Glomerular visceral epithelial cell (primary cell): Measurements from ENCODE around the gene CHD9.
"Not testable (repeated sequence)": the region's sequence is repeated elsewhere in the genome, so short reads cannot be mapped to it uniquely, and the experiment has no call there.

Experiments used
- DNase-seq: peaks from one replicate; pipeline ENCODE4 v3.0.0-alpha.2; 2016; ENCODE audit errors: extremely low spot score

Gene CHD9

DNA sequence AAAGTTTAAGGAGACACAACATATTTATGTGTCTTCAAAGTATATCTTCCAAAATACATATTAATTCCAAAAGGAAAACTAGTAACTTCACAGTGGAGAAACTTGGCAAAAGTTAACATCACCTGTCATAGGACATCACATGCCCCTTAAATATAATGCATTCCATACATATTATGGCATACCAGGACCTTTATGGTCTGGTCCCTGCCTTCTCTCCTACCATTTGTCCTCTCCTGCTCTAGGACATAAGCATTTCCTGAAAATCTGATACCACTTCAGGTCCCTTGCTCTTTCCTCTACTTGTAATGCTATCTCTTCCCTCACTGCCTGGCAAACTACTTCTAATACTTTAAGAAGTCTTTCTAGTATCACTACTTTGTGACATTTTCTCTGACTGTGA is 211.4 kb downstream of the CHD9 start:
- DNase-seq = no peak

GRCh38 chr16:53278498-53278897 is 223.7 kb downstream of the CHD9 start:
- not testable (repeated sequence) for DNase-seq

GRCh38 chr16:53281280-53281679 is 226.5 kb downstream of the CHD9 start:
- no peak for DNase-seq

- no peak for DNase-seq
Measured at GRCh38 chr16:53281859-53282258, 227.1 kb downstream of the CHD9 start.

- DNase-seq = no peak
Measured at GRCh38 chr16:53282328-53282727, 227.5 kb downstream of the CHD9 start.

DNA sequence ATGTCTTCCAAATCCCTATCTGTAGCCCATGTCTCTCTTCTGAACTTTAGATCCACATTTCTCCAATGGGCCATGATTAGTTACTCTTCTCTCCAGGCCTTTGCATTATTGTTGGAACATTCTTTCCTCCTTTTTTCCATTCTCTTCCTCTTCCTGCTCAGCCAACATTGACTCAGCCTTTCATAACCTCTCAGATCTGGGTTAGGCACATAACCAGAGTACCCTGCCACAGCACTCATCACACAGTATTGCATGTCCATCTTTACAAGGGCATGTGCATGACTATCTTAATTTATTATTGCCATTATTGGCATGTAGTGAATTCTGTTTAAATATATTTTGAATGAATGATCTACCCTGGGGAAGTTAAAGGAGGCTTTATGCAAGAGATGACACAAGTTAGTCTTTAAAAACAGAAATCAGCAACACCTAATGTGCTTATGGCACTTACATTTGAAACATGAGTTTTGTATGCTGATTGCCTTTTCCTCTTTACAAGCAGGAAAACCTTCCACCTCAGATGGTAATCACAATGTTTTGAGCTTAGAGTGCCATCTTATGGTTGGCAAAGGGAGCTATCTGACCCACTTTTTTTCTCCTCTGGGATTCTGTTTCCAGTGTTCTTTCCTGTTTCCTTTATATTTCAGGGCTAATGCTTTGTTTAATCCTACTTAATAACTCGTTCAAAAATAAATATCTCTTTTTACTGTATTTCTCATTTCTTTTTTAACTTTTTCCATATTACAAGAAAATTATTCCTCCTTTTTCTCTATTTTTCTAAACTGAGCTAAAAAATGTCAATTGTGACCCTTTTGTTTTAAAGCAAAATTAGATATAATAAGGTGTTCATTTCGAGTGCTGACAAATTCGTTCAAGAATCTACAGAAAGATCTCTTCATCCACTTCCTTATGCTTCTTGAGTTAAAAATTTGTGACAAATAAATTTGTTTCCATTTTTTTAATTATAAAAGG is 228.5 kb downstream of the CHD9 start:
- DNase-seq = peak; percentile 35

- DNase-seq = no peak
Measured at GRCh38 chr16:53285236-53285635, 230.4 kb downstream of the CHD9 start.

DNA sequence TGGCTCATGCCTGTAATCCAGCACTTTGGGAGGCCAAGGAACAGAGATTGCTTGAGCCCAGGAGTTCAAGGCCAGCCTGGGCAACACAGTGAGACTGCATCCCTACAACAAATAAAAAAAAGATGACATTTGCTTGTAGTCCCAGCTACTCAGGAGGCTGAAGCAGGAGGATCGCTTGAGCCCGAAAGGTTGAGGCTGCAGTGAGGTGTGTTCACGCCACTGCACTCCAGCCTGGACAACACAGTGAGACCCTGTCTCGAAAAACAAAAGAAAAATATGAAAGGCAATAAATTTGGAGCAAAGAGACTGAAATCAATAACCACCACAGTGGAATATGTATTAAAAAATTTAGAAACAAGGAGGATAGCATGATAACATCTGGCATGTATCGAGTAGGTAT is 235.7 kb downstream of the CHD9 start:
- DNase-seq = no peak

DNA sequence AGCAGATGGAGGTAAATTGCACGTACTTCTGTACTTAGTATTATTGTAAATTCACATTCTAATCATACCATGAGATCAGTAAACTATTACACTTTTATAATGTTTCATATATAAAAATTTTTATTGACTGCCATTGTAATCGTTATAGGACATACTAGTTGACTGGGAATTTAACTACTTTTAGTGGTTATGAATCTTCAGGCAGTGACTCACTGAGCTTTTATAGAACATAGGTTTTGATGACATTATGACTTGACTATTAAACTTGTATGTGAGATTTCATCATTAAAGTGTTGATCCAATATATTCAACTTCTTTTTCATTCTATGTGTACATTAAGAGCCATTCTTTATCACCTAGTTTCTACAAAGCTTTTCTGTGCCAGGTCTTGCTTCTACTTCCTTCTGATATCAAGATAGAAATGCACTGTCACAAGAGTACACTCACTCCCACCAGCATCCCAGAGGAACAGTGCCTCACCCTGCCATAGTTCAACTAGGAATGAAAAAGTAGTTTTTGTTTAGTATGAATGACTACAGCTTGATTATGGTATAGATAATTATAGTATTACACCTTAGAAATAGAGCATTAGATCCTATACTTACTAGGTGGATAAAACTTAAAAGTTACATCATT is 237.1 kb downstream of the CHD9 start:
- no peak for DNase-seq

DNA sequence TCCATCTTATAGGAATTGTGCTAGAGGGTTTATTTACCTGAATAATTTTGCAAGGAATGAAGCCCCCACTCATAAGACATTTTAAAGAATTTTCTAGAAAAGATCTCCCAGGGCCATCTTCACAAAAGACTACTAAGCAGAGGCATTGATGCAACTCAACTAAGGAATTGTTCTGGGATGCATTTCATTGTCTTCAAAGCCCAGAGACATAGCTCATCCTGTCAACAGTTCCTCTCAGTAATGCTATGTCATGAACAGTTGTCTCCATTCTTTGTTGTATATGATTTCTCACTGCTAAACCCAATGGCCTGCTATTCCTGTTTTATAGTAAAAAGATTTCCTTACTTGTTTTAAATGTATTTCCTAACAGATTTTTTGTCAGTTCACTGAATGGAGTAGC is 242.7 kb downstream of the CHD9 start:
- DNase-seq = no peak

DNA sequence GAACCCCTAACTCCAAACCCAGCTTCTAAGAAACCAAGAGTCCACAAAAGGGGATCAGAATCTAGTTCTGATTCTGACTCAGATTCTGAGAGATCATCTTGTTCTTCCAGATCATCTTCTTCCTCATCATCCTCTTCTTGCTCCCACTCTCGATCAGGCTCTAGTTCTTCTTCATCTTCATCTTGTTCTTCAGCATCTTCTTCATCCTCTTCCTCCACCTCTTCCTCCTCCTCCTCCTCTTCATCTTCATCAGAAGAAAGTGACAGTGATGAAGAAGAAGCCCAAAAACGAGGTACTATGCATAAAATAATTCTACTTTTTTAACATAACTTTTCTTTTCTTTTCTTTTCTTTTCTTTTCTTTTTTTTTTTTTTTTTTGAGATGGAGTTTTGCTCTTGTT is 249.5 kb downstream of the CHD9 start:
- DNase-seq = no peak

DNA sequence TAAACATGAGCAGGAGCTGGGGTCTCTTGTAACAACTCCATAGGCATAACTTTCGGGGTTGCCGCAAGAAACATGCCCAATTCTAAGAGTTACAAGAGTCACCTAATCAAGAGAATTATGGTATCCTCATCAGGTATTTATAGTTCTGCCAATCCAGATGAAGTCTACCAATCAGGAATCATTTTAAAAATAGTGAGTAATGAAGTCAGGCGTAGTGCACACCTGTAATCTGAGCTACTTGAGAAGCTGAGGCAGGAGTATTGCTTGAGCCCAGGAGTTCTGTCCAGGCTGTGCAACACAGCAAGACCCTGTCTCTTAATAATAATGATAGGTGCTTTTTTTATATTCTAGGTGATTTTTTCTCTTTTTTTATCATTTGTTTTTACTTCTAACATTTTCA is 251.0 kb downstream of the CHD9 start:
- no peak for DNase-seq

- DNase-seq = no peak
Measured at GRCh38 chr16:53309457-53309856, 254.7 kb downstream of the CHD9 start.

DNA sequence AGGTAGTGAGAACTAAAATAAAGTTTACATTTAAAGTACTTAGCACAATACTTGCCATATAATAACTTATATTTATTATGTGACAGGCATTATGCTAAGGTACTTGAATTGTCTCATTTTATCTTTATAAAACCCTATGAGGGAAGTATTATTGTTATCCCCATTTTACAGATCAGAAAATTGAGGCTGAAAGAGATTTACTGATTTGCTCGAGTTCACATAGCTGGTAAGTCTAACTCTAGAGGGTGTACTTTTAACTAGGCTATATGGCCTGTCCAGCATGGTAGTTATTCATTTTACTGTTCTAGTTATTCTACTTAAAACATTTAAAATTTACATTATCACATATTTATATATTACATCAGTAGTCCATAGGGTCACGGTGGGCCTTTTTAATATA is 266.2 kb downstream of the CHD9 start:
- no peak for DNase-seq

- no peak for DNase-seq
Measured at GRCh38 chr16:53323924-53324323, 269.1 kb downstream of the CHD9 start.

- not testable (repeated sequence) for DNase-seq
Measured at GRCh38 chr16:53330991-53331390, 276.2 kb downstream of the CHD9 start.

DNA sequence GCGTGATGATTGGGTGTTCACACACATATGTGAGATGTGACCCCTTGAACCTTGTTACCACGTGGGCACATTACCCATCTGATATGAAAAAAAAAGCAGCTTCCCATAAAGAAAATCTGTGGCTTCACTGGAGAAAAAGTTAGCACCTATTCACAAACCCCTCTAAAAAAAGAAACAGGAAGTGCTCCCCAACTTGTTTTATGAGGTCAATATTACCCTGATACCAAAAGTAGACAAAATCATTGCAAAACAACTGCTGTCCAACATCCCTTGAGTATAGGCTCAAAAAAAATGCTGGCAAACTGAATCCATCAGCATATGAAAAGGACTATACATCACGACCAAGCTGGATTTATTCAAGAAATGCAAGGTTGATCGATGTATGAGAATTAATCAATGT is 279.8 kb downstream of the CHD9 start:
- DNase-seq = no peak

GRCh38 chr16:53337294-53337693 is 282.5 kb downstream of the CHD9 start:
- no peak for DNase-seq

DNA sequence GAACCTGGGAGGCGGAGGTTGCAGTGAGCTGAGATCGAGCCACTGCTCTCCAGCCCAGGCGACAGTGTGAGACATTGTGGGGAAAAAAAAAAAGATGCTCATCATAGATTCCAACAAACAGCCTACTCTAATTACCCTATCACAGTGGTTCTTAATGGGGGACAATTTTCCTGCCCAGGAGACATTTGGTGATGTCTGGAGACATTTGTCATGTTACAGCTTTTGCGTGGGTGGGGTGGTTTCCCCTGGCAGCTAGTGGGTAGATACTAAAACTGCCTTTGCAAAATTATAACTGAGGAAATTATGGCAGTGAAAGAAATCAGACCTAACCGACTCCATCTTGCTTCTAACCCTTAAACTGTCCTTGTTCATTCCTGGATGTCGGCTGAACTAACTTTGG is 287.0 kb downstream of the CHD9 start:
- no peak for DNase-seq

DNA sequence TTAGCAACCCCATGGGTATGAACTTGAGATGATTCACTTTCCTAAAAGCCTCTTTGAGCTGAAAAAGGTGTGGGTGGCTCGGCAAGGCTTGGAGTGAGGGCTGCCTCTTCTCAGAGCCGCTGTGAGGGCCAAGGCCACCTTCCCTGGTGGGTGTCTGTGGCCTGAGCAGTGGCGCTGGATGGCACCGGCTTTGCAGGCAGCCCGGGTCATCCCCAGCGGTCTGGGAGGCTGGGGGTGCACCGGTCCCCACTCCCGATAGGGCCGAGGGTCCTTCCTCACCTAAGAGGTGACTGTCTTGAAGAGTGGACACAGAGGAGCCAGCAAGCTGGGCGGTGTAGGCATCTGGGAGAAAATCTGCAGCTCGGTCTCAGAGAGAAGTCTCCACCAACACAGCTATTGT is 300.3 kb downstream of the CHD9 start:
- no peak for DNase-seq

- DNase-seq = no peak
Measured at GRCh38 chr16:53356478-53357207, 301.9 kb downstream of the CHD9 start.

GRCh38 chr16:53357208-53357586 is 302.4 kb downstream of the CHD9 start:
- DNase-seq = no peak

DNA sequence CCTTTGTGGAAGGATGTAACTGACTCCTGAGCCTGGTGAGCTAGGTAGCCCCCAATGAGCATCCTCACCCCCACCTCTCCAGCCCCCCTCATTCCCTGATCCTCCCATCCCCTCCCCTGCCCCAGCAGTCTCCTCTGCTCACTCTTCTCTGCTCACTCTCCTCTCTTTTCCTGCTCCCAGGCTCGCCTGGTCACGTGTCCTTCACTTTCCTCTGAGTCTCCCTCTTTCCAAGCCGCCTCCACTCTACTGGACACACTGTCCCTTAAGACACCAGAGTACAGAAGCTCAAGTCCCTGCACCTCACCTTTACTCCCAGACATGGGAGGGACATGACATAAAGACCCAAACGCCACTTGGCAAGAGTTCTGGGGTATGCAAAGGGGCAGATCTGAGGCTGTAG is 303.2 kb downstream of the CHD9 start:
- DNase-seq = no peak
